Measurements from ENCODE around the gene TRAF1. TPM values are rescaled to one million over a fixed set of nuclear protein-coding genes. Genes with fewer than 3 reads are reported as not detected.

Gene TRAF1
- total and polyA plus RNA-seq, 11 donors: 0.93 to 7.8 (median 1.8) TPM

GRCh38 chr9:120923620-120924328, 2.8 kb downstream of the TRAF1 start:
- H3K9me3 ChIP-seq: no peaks in the 10 kb centered on the region
- H3K36me3 ChIP-seq: peaks cover 0 to 18% (median 0%) of the 10 kb centered on the region in 9 donors
- peak overlapping the region in 1 of 12 donors; percentile 98 for H3K27ac ChIP-seq
- 93 to 96% (median 94%) methylated on average over 11 of the region's 11 CpGs for WGBS, 4 donors
- peak overlapping the region in 1 of 12 donors; percentile 92 for H3K4me3 ChIP-seq
- no peak for ATAC-seq
- H3K4me1 ChIP-seq: peaks cover 0 to 93% (median 30%) of the 10 kb centered on the region in 12 donors
- intact Hi-C loops (cut with DNase I): no loop called here
- DNase-seq: no peak
- TF ChIP-seq CTCF (IDR thresholded peaks at IDR 0.05) (no peak), POLR2A (IDR thresholded peaks at IDR 0.05) (no peak)
- H3K27me3 ChIP-seq: no peaks in the 10 kb centered on the region

- no peak for TF ChIP-seq CTCF (IDR thresholded peaks at IDR 0.05)
- 71 to 80% (median 74%) methylated on average over 7 of the region's 7 CpGs for WGBS, 4 donors
- Histone ChIP-seq H3K4me1 (peaks cover 0 to 92% (median 30%) of the 10 kb centered on the region in 12 donors), H3K27me3 (no peaks in the 10 kb centered on the region), H3K36me3 (peaks cover 0 to 23% (median 0%) of the 10 kb centered on the region in 9 donors), H3K4me3 (peak overlapping the region in 1 of 12 donors; percentile 92), H3K9me3 (peaks cover 0 to under 1% (median 0%) of the 10 kb centered on the region in 12 donors), H3K27ac (peak overlapping the region in 5 of 12 donors; percentile 11 to 98 (median 56))
- no peak for DNase-seq
- no peak for ATAC-seq
- intact Hi-C loops (cut with DNase I): no loop called here
These were observed 4.0 kb downstream of the TRAF1 start for GRCh38 chr9:120922404-120923195.

GRCh38 chr9:120921661-120922181, 4.9 kb downstream of the TRAF1 start:
- peaks cover 0 to 32% (median 0%) of the 10 kb centered on the region in 9 donors for H3K36me3 ChIP-seq
- H3K4me3 ChIP-seq: peak overlapping the region in 1 of 12 donors; percentile 92
- 54 to 74% (median 57%) methylated on average over 8 of the region's 8 CpGs for WGBS, 4 donors
- H3K27me3 ChIP-seq: no peaks in the 10 kb centered on the region
- TF ChIP-seq POLR2A (IDR thresholded peaks at IDR 0.05) (no peak), CTCF (IDR thresholded peaks at IDR 0.05) (no peak)
- DNase-seq: no peak
- peak in 1 of 4 donors; percentile 19 for ATAC-seq
- H3K9me3 ChIP-seq: peaks cover 0 to 6% (median 0%) of the 10 kb centered on the region in 12 donors
- intact Hi-C loops (cut with DNase I): no loop called here
- H3K27ac ChIP-seq: peak overlapping the region in 10 of 12 donors; percentile 11 to 98 (median 43)
- H3K4me1 ChIP-seq: peaks cover 0 to 87% (median 30%) of the 10 kb centered on the region in 12 donors

- no peak for TF ChIP-seq POLR2A (IDR thresholded peaks at IDR 0.05)
- no peak for TF ChIP-seq CTCF (IDR thresholded peaks at IDR 0.05)
- peaks cover 0 to 86% (median 30%) of the 10 kb centered on the region in 12 donors for H3K4me1 ChIP-seq
- no peak for ATAC-seq
These were observed 5.8 kb downstream of the TRAF1 start for GRCh38 chr9:120920806-120921178.

More at GRCh38 chr9:120920806-120921178, 5.8 kb downstream of the TRAF1 start:
- peak overlapping the region in 1 of 12 donors; percentile 92 for H3K4me3 ChIP-seq
- peaks cover 0 to 32% (median 0%) of the 10 kb centered on the region in 9 donors for H3K36me3 ChIP-seq
- peaks cover 0 to 6% (median 0%) of the 10 kb centered on the region in 12 donors for H3K9me3 ChIP-seq
- WGBS, 4 donors: 60 to 81% (median 77%) methylated on average over 3 of the region's 3 CpGs
- intact Hi-C loops (cut with DNase I): no loop called here
- peak overlapping the region in 11 of 12 donors; percentile 41 to 98 (median 76) for H3K27ac ChIP-seq
- no peak for DNase-seq
- no peaks in the 10 kb centered on the region for H3K27me3 ChIP-seq
